Stimulated activated CD4-positive, alpha-beta T cell treated with anti-CD3 and anti-CD28 coated beads, Interleukin-2, amount 100 ng/mL, for 48 hours (primary cell): ENCODE results near the gene ATG9A.
A peak's percentile ranks its signal among the peaks of the same experiment; 100 is the strongest.
"Not testable (repeated sequence)": the region's sequence is repeated elsewhere in the genome, so short reads cannot be mapped to it uniquely, and the experiment has no call there.

Experiments used
- DNase-seq, 2 donors: peaks; one replicate each; pipeline ENCODE4 v3.0.0-alpha.2; 2020

ATG9A gene, protein sequence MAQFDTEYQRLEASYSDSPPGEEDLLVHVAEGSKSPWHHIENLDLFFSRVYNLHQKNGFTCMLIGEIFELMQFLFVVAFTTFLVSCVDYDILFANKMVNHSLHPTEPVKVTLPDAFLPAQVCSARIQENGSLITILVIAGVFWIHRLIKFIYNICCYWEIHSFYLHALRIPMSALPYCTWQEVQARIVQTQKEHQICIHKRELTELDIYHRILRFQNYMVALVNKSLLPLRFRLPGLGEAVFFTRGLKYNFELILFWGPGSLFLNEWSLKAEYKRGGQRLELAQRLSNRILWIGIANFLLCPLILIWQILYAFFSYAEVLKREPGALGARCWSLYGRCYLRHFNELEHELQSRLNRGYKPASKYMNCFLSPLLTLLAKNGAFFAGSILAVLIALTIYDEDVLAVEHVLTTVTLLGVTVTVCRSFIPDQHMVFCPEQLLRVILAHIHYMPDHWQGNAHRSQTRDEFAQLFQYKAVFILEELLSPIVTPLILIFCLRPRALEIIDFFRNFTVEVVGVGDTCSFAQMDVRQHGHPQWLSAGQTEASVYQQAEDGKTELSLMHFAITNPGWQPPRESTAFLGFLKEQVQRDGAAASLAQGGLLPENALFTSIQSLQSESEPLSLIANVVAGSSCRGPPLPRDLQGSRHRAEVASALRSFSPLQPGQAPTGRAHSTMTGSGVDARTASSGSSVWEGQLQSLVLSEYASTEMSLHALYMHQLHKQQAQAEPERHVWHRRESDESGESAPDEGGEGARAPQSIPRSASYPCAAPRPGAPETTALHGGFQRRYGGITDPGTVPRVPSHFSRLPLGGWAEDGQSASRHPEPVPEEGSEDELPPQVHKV

GRCh38 chr2:219229305-219230058, at the start of gene ATG9A, which contains the start of gene ANKZF1:
Gene ATG9A (minus strand): TSS chr2:219229636. CDS start chr2:219228024, 1,612 bp downstream.
Gene ANKZF1 (plus strand): TSS chr2:219229806. CDS start chr2:219230258, 452 bp downstream.
- DNase-seq = peak; percentile 93 to 96

DNA sequence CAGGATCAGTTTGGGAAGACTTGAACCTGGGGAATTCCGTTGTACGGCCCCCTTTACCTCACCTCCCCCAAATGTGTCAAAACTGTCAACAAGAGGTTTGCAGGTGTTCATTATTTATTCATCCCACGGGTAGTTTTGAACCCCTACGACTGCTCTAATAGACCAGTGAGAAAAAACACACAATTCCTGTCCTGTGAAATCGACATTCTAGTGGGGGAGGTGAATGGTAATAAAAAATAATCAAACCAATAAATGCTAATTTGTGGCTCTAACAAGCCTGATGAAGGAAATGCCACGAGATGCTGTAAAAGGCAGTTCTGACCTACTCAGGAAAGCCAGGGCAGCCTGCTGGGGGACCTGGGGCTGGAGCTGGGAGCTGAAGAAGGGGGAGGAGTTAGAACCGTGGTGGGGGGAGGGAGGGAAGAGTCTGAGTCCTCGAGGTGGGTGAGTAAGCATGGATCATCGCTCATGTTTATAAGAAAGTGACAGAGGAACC, 49.3 kb upstream of the ATG9A start:
- no peak for DNase-seq

DNA sequence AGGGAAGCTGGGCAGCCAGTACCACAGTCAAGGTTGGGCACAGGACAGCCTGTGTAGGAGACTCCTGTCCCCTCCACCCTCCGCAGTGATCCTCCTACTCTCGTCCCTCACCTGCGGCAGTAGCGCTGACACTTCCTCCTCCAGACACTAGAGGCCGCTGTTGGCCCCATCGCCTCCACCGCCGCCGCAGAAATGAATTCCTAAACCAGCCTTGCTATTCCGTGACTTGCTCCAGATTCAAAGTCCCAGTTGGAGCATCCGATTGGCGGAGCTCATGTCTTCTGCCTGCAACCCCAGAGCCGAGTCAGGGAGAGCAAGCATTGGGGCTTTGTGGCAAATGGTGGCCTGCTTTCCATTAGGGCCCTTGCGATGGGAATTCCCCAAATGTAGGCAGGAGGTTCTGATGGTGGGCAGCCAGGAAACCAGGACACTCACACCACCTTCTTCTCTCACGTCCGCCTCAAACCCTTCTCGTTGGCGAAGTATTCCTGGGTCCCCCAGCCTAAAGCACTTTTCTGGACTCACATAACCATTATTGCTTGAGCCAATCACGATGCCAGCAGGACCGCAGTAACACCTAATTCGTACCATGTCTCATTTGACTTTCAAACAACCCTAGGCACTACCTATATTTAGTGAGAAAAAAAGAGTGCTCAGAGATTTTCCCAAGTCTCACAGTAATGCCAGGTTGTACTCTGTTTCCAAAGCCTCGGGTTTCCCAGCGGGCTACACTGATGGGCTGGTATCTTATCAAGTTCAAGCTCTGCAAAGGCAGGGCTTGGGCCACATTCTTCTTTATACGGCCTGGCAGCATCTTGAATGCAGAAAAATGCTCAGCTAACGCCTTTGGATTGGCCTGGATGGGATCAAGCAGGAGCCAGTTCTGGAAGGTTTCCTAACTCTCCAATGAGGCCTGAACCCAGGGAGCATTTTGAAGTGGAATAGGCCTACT, 48.5 kb upstream of the ATG9A start:
- peak; percentile 78 for DNase-seq

DNA sequence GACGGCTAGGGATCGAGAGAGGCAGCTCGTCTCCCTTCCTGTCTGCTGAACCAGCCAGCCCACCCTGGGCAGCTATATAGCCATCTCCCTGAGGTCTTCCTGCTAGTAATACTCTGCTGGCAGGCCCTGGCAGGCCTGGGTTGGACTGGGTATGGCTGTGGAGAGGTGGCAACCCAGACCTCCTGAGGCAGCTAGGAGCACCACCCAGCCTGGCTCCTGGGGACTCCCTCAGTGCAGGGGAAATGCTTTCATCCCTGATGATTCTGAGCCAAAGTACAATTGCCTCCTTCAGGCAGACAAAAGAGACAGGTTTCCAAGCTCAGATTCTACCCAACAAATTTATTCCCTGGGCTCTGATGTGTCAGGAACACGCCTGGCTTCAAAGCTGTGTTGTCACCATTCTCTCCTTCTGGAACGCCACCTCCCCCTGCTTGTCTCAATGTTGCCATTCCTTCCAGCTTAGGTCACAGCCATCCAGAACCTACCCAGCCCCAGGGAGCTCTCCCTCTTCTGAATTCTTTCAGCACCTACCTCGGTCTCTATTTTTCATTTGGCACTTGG, 45.0 kb upstream of the ATG9A start:
- DNase-seq = no peak

- DNase-seq = no peak
Measured at GRCh38 chr2:219273937-219274336, 44.5 kb upstream of the ATG9A start.

DNA sequence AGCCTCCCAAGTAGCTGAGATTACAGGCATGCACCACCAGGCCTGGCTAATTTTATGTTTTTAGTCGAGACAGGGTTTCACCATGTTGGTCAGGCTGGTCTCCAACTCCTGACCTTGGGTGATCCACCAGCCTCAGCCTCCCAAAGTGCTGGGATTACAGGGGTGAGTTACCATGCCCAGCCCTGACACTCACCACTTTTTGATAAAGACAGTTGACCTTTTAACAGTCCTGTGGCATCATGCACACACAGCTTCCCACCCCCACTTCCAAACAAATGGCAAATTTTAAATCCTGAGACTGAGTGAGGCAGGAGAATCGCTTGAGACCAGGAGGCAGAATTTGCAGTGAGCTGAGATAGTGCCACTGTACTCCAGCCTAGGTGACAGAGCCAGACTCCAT, 43.6 kb upstream of the ATG9A start:
- DNase-seq = no peak

GRCh38 chr2:219272356-219272755, 42.9 kb upstream of the ATG9A start:
- no peak for DNase-seq

DNA sequence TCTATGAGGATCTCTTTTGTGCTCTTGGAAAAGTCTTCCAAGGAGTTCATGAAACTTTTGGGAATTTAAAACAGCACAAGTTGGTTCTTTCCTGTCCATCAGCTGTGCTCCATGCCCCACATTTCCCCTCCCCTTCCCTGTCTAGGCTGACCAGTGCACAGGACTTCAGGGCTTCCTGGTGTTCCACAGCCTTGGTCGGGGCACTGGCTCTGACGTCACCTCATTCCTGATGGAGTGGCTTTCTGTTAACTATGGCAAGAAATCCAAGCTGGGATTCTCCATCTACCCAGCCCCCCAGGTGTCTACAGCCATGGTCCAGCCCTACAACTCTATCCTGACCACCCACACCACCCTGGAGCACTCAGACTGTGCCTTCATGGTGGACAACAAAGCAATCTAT, 41.6 kb upstream of the ATG9A start:
- no peak for DNase-seq

GRCh38 chr2:219270055-219270372, 40.6 kb upstream of the ATG9A start:
- DNase-seq = no peak

- DNase-seq = no peak
Measured at GRCh38 chr2:219269362-219270054, 40.1 kb upstream of the ATG9A start.

DNA sequence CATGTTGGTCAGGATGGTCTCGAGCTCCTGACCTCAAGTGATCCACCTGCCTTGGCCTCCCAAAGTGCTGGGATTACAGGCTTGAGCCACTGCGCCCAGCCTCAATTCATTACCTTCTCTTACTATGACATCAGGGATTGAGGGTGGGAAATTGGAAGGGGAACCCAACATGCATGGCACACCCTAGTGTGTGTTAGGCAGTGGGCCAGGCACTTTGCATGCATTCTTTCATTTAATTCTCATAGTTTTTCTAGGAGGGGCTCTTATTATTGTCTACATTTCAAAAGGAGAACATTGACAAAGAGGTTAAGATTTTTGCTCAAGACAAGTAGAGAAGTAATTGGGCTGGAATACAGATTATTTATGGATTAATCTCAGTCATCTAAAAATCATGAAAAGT, 38.9 kb upstream of the ATG9A start:
- no peak for DNase-seq

- no peak for DNase-seq
Measured at GRCh38 chr2:219266886-219267285, 37.5 kb upstream of the ATG9A start.

DNA sequence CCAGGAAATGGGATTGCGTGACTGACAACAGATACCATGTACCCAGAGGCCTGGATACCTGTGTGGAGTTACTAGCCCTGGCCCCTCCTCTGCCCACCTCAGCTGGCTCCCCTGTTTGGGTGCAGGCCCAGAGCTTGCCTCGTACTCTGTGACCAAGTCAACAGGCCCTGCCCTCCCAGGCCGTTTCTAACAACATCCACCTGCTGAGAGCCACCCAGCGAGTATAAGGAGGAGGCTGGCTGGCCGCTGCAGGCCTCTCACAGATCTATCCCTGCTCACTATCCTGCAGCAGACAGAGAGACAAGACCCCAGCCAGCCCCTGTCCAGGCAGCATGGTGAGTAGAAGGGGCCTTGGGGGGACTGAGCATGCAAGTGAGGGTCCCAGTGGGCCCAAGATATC, 36.8 kb upstream of the ATG9A start:
- no peak for DNase-seq

DNA sequence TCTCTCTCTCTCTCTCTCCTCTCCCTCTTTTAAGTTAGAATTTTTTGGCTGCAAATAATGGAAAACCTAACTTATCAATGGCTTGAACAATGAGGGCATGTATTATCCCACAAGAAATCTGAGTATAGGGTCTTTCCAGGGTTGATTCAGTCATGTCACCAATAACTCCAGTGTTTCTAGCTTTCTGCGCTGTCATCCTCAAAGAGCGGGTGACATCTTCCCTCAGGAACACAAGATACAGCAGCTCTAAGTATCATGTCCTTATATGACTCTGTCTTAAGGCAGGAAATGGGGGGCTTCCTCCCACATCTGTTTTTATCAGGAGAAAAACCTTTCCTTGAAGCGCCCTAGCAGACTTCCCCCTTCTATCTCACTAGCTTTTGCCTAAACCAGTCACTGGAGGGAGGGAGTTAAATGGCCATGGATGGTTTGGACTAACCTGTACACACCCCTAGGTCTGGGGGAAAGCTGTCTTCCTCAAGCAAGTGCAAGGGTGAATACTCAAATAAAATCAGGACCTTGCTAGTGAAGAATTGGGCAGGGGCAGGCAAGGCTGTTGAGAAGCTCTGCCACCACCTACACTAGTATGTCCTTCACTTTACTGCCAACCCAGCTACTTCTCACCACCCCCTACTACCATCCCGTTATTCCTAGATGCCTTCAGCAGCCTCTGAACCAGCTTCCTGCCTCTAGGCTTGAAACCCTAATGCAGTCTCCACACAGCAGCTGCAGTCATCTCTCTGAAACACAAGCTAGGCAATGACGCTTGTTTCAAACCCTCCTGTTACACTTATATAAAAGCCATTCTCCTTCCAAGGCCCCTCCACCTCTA, 31.8 kb upstream of the ATG9A start:
- no peak for DNase-seq

GRCh38 chr2:219258942-219259341, 29.5 kb upstream of the ATG9A start:
- DNase-seq = not testable (repeated sequence)

GRCh38 chr2:219254590-219255201, 25.3 kb upstream of the ATG9A start:
- DNase-seq = peak in 1 of 2 donors; percentile 32

GRCh38 chr2:219253753-219254589, 24.5 kb upstream of the ATG9A start, which contains the start of gene TUBA4A:
Gene TUBA4A (minus strand): TSS chr2:219253918. CDS start chr2:219253858, 60 bp downstream.
- peak; percentile 81 to 88 for DNase-seq
